ENCODE data around the gene BPI.

DNA sequence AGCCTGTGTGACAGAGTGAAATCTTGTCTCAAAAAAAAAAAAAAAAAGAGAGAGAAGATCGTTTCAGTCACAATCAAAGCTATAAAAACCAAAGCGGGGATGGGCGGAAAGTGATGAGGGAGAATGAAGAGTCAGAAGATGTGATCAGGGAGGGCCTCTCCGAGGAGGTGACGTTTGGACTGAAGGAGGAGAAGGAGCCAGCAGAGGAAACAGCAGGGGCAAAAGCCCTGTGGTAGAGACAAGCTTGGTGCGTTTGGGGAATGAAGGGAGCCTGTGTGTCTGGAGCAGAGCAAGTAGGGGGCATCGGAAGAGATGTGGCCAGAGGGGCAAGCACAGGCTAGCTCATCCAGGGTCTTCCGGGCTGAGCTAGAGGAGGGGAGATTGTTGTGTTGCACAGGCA, 27.9 kb downstream of the BPI start:
- TF ChIP-seq CTCF (optimal IDR thresholded peaks at IDR 0.05 in 1 of 3, IDR thresholded peaks at IDR 0.05 in 1 of 3, conservative IDR thresholded peaks at IDR 0.05 in 1 of 3; ENCODE audit: extremely low read depth in 1 of 3, insufficient read depth in 2 of 3, low read length in 3 of 3) (no peak), EZH2 (IDR thresholded peaks at IDR 0.05; ENCODE audit: low read length) (no peak)

All from keratinocyte (primary cell).